Astrocyte of the cerebellum (primary cell): Measurements from ENCODE around the gene CTIF.

Experiments used
- DNase-seq: peaks from one replicate; pipeline ENCODE4 v3.0.0-alpha.2; 2011; ENCODE audit warnings: low read depth
- H3K4me3 ChIP-seq: 2 replicates; pipeline ENCODE4 v1.5.1; 2011; ENCODE audit warnings: mild to moderate bottlenecking, low read depth, low read length, moderate library complexity
- in situ Hi-C: cut with HindIII; loops from 2 replicates; pipeline ENCODE4 v1.10.0; 2017; ENCODE audit warnings: low sequenced_read_pairs
- TF ChIP-seq, protein P1 (sequence below): IDR thresholded peaks from 2 replicates; pipeline ENCODE4 v1.5.1; 2012; ENCODE audit warnings: low read length, low read depth, moderate library complexity, mild to moderate bottlenecking; ENCODE audit errors: missing control alignments

CTIF gene

DNA sequence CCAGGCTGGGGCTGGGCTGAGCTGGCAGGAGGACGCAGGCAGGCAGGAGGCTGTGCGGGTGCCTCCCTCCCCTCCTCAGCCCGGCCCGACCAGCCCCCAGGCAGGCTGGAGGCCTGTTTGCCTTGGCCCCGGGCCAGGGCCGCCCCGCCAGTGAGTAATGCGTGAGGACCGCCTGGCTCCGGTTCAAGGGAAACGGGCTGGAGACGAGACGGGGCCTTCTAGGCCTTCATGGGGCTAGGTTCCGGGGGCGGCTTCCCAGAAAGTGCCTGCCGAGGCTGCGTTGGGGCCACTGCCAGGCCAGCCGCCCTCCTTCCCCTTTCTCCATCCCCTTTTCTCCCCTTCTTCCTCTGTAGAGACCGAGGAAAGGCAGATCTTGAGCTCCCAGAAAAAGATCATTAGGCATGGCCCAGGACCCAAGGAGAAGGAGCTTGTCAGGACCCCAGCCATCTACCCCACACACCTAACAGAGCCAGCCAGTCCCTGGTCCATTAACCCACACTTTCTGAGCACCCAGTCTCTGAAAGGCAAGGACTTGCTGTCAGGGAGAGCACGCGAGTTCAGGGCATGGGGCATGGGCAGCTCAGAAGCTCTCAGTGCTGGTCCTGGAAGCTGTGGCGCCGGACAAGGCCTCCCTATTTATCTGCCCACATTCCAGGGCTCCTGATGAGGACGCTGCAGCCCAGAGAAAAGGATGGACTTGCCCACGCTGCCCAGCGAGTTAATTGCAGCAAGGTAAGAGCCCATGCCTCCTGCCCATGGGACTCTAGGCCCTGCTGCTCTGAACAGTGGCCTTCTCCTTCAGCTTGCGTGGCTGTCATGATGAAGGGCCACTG, 363.4 kb downstream of the CTIF start:
- in situ Hi-C loops = no loop called here
- no peak overlapping the region for H3K4me3 ChIP-seq
- TF ChIP-seq, protein P1, sequence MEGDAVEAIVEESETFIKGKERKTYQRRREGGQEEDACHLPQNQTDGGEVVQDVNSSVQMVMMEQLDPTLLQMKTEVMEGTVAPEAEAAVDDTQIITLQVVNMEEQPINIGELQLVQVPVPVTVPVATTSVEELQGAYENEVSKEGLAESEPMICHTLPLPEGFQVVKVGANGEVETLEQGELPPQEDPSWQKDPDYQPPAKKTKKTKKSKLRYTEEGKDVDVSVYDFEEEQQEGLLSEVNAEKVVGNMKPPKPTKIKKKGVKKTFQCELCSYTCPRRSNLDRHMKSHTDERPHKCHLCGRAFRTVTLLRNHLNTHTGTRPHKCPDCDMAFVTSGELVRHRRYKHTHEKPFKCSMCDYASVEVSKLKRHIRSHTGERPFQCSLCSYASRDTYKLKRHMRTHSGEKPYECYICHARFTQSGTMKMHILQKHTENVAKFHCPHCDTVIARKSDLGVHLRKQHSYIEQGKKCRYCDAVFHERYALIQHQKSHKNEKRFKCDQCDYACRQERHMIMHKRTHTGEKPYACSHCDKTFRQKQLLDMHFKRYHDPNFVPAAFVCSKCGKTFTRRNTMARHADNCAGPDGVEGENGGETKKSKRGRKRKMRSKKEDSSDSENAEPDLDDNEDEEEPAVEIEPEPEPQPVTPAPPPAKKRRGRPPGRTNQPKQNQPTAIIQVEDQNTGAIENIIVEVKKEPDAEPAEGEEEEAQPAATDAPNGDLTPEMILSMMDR = no peak
- DNase-seq = peak; percentile 81

DNA sequence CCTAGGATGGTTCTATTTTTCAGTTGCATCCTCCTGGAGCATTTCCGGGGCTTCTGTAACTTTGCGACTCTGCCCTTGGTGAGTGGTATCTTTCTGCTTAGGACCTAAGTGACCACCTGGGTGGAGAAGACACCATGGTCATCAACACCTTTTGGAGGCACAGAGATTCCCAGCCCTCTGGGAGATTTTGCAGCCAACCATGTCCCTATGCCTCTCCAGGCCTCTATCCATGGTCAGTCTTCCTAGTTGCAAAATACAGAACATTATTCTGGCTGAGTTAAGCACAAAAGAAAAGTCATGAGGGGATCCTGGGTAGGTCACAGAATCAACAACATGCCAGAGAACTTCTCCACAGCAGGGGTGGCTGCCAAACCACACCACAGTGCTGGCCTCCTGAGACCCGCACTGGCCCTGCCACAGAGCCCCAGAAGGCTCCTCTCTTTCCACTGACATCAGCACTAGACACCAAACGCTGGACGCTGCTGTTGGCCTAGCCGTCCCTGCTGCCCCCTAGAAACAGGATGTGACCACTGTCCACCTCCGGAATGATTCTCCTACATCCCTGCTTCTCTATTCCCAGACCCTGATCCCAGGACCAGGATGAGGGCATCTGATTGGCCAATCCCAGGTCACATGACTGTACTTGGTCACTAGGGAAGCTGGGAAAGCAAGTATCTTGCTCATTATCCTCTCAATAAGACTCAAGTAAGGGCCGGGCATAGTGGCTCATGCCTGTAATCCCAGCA, 364.2 kb downstream of the CTIF start:
- TF ChIP-seq, protein P1 = no peak
- DNase-seq = peak; percentile 84
- H3K4me3 ChIP-seq = no peak overlapping the region
- in situ Hi-C loops = no loop called here

DNA sequence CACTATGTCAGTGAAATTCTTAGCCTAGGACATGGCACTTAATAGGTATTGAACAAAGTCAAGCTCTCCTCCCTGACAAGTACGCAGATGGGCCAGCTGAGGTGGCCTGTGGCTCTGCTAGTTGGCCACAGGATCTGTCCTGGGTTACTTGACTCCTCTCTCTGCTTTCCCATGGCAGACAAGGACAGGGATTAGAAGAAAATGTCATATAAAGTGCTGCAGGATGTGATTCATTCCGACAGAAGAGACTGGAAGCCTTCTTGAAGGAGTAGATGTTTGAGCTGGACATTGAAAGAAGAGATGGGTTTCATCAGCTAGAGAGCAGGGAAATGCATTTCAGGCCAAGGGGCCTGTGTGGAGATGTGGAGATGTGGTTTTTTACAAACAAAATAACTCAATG, 365.3 kb downstream of the CTIF start:
- in situ Hi-C loops = no loop called here
- DNase-seq = no peak
- TF ChIP-seq, protein P1 = no peak
- H3K4me3 ChIP-seq = no peak overlapping the region

DNA sequence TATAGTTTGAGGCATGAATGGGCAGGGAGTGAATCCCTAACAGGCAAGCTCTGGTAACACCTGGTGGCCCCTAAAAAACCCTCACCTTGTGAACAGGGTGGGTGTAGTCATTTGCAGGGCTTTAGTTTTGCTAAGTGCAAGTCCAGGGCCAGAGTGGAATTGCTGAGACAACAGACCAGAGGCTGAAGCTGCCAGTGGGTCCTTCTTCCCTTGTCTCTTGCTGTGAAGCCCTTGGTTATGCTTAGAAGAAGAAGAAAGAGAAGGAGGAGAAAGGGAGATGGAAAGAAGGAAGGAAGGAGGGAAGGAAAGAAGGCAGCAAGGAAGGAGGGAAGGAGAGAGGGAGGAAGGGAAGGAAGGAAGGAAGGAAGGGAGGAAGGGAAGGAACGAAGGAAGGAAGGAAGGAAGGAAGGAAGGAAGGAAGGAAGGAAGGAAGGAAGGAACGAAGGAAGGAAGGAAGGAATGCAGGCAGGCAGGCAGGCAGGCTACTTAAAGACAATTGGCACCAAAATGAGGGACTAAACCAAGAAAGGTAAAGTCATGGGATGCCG, 366.1 kb downstream of the CTIF start:
- H3K4me3 ChIP-seq = no peak overlapping the region
- in situ Hi-C loops = no loop called here
- TF ChIP-seq, protein P1 = no peak
- DNase-seq = no peak

DNA sequence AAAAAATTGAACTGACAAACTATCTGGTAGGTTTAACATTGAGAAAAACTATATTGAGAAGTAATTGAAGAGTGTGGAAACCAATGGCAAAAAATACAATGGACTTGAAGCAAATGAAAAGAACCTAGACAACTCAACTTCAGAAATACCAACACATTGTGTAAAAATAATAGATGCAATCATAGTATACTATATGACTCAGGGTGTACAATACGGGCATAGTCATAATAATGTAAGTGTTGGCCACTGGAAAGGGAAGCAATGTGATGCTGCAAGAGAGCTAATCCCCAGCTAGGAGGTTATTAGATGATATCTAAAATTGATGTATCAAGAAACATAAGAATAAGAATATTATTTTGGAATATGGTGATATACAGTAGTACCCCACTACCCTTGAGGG, 366.7 kb downstream of the CTIF start:
- TF ChIP-seq, protein P1 = no peak
- in situ Hi-C loops = no loop called here
- no peak for DNase-seq

DNA sequence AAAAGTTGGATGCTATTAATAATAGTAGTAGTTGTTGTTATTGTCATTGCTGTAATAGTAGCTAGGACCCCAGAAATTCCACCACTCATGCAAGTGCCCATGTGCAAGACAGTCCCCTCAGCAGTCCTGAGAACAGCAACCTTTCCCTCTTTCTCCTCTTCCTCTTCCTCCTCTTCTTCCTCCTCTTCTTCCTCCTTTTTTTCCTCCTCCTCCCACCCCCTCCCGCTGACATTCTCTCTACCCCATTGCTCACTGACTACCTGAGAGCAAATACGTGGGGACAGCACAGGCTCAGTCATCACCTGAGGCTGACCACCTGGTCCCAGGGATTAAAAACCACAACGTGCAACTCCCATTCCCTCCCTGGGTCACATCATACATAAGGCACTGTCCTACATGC, 370.1 kb downstream of the CTIF start:
- TF ChIP-seq, protein P1 = no peak
- no peak overlapping the region for H3K4me3 ChIP-seq
- in situ Hi-C loops = no loop called here
- no peak for DNase-seq

More for the DNA sequence above, 366.7 kb downstream of the CTIF start:
- no peak overlapping the region for H3K4me3 ChIP-seq
